Measurements from ENCODE around the gene ETDC. TPM values are rescaled to one million over a fixed set of nuclear protein-coding genes. Genes with fewer than 3 reads are reported as not detected.
"Not testable (repeated sequence)": the region's sequence is repeated elsewhere in the genome, so short reads cannot be mapped to it uniquely, and the experiment has no call there.

Gene ETDC
- total RNA-seq: not detected
- long read RNA-seq: 0 reads

DNA sequence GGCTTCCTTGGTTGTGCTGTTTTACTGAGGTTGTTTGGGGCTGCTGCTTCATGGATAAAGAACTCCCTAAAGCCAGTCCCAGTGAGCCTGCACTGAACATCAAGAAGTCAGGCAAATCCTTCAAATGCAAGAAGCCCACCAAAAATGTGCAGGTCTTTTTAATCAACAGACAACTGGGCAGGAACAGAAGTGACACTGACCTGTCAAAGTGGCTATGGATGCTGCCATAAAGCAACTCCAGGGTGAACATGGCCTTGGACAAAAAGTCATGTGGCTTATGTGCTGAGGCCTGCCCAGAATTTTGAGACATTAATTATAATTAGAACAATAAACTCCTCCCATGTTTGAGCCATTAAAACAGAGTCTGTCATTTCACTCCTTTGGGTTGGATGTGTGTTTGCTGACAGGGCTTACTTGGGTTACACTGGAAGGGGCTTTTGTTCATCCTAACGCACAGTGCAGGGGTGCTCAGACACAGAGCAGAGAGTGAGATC lies at the start of gene ETDC:
TSS of gene ETDC (plus strand) at position 51 of the 494 bp plus-strand sequence. CDS start at position 51, 0 bp downstream.
- ATAC-seq (no peak), DNase-seq (no peak)
- intact Hi-C loops (cut with DNase I, micrococcal nuclease): no loop called here

DNA sequence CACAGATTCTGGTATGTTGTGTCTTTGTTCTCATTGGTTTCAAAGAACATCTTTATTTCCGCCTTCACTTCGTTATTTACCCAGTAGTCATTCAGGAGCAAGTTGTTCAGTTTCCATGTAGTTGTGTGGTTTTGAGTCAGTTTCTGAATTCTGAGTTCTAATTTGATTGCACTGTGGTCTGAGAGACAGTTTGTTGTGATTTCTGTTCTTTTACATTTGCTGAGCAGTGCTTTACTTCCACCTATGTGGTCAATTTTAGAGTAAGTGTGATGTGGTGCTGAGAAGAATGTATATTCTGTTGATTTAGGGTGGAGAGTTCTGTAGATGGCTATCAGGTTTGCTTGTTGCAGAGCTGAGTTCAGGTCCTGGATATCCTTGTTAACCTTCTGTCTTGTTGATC lies 48.3 kb upstream of the ETDC start:
- ATAC-seq; DNase-seq; intact Hi-C loops (cut with DNase I, micrococcal nuclease): not testable (repeated sequence)

DNA sequence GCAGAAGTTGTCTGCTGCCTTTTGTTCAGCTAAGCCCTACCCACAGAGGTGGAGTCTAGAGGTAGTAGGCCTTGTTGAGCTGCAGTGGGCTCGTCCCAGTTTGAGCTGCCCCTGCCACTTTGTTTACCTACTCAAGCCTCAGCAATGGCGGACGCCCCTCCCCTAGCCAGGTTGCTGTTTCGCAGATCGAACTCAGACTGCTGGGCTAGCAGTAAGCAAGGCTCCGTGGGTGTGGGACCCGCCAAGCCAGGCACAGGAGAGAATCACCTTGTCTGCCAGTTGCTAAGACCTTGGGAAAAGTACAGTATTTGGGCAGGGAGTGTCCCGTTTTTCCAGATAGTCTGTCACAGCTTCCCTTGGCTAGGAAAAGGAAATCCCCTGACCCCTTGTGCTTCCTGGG lies 45.9 kb upstream of the ETDC start:
- DNase-seq; ATAC-seq; intact Hi-C loops (cut with DNase I, micrococcal nuclease): not testable (repeated sequence)

DNA sequence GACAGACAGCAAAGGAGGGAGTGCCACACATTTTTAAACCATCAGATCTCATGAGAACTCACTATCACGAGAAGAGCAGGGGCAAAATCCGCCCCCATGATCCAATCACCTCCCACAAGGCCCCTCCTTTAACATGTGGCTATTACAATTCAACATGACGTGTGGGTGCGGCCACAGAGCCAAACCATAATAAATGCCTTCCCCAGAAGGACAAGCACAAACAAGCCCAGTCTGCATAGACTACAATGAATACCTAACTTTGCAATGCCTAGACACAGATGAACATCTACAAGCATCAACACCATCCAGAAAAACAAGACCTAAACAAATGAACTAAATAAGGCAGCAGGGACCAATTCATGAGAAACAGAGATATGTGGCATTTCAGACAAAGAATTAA lies 45.1 kb upstream of the ETDC start:
- DNase-seq (no peak), ATAC-seq (no peak)
- intact Hi-C loops (cut with DNase I, micrococcal nuclease): no loop called here

DNA sequence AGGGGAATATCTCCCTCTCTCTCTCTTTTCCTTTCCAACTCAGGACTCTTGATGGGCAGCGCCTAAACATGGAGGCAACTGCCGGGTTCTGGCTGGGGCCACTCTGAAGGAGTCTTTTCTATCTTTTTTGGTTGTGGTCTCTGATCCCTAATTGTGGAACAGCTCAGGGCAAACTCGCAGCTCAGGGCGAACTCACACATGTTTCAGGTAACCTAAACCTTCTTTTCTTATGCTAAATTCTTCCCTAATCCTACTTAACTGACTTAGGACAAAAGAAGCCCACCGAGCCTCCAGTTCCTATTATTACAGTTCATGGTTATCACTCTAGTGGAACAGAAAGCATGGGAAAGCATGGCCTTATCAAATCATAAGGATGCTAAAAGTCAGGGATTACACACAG lies 36.1 kb upstream of the ETDC start:
- DNase-seq (no peak), ATAC-seq (no peak)
- intact Hi-C loops (cut with DNase I, micrococcal nuclease): no loop called here

DNA sequence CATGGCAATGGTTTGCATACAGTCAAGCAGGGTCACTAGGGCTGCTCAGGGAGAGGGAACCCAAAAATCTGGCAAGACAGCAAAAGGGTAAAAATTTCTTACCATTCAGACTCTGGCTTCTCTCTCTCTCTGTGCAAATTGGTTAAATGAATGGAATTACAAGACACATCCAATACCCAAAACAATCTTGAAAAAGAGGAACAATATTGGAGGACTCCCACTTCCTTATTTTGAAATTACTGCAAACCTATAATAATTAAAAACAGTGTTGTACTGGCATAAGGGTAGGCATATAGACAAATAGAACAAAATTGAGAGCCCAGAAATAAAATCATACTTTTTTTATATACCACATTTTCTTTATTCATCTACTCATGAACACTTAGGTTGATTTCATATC lies 33.3 kb upstream of the ETDC start:
- no peak for ATAC-seq
- intact Hi-C loops (cut with DNase I, micrococcal nuclease): no loop called here
- DNase-seq: no peak

DNA sequence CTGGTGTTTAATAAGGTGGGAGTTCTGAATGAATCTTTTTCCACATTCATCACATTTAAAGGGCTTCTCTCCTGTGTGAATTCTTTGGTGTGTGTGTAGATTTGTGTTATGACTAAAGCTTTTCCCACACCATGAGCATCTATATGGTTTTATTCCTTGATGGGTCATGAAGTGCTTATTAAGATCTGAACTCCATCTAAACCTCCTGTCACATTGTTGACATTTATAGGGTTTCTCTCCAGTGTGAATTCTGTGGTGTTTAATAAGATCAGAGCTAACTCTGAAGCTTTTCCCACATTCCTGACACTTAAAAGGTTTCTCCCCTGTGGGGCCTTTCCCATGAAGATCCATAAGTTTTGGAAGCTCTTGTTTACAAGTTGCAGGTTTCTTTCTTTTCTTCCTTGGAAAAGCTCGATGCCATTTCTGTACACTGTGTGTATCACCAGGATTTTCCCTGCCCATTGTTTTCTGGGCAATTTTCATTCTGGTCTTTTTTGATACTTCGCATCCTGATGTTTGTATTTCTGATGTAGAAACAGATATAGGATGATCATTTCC lies 21.9 kb upstream of the ETDC start:
- ATAC-seq (no peak), DNase-seq (no peak)
- intact Hi-C loops (cut with DNase I, micrococcal nuclease): no loop called here

DNA sequence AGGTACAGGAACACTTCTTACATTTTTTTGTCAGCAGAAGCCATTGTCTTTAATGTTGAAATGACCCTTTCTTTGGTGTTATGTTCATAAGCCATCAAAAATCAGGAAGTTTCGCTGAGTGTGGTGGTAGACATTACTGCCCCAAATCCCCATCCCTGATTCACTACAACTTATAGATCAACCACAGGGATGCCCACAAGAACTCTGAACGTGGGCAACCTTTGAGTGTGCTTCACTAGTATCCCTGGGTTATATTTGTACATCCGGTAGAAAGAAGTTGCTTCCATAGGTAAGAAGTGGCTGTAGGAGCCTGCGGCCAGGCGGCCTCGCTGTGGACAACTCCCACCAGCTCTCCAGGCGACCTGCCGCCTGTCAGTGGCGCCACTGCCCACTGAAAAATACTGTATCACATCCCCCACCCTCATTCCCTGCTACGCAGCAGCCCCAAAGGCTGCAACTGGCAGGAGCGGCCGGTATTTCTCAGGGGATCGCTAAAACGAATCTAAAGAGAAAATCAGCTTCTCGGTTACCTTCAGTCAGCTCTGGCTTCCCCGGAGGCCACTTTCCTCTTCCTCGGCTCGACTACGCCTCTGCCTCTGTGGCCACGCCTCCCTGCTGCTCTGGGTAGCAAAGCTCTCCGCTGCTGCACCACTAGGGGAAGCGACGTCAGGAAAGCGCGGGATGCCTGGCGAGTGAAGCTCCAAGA lies 13.9 kb upstream of the ETDC start:
- intact Hi-C loops (cut with DNase I, micrococcal nuclease): no loop called here
- no peak for ATAC-seq

DNA sequence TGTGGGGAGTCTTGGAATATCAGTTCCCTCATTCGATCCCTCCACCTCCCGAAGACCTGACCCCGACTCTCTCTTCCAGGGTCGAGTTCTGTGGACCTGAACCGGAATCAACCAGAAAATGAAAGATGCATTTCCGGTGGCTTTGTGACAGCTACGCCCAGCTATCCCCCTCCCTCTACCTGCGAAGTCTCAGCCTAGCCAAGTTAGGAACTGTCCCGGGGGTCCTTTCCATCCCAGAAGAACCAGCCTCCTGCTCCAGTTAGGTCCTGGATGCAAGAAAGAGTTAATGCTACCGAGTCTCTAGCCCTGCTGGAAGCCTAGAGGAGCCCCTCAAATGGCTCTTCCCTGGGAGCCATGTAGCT lies 13.4 kb upstream of the ETDC start:
- no peak for DNase-seq
- intact Hi-C loops (cut with DNase I, micrococcal nuclease): no loop called here
- no peak for ATAC-seq

More for the DNA sequence above, 13.9 kb upstream of the ETDC start:
- peak in 1 of 2 donors; percentile 39 for DNase-seq

DNA sequence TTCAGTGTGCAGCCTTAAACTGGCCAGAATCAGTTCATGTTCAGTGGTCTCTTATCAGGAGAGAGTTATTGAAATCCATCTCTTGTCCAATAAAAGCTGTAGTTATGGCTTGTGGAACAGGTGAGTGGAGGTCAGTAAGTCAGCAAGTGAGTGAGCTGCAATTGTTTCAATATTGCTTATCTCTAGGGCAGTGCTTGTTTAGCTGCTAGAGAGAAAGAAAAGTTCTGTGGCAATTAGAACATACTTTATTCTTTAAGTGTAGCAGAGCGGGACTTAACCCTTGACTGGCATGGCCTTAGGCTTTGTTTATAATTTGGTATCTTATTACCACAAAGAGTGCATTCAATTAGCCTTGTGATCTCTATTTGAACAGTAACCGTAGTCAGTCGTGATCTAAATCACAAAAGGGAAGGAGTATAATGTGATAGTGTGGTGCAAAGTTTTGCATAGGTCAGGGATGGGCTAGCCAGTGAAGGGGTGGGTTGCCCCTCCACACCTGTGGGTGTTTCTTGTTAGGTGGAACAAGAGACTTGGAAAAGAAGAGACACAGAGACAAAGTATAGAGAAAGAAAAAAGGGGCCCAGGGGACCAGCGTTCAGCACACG lies 6.9 kb upstream of the ETDC start:
- DNase-seq: no peak
- no peak for ATAC-seq
- intact Hi-C loops (cut with DNase I, micrococcal nuclease): no loop called here

DNA sequence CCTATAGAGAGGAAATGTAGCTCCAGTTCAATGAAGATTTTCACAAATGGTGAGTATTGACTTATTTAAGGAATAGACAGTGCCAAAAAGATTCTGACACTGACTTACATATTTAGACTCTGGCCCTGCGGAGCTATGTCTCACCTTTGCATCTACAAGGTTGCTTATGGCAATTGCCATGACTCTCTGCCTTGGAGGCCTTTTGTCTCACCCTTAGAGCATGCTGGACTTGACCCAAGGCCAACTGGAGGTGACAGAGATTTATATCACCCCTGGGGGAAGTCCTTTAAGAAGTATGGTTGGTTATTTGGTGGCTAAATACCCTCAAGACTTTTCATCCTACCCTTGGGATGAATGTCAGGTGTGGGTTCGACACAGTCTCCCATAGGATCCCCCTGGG lies 4.5 kb upstream of the ETDC start:
- DNase-seq: no peak
- no peak for ATAC-seq
- intact Hi-C loops (cut with DNase I, micrococcal nuclease): no loop called here

DNA sequence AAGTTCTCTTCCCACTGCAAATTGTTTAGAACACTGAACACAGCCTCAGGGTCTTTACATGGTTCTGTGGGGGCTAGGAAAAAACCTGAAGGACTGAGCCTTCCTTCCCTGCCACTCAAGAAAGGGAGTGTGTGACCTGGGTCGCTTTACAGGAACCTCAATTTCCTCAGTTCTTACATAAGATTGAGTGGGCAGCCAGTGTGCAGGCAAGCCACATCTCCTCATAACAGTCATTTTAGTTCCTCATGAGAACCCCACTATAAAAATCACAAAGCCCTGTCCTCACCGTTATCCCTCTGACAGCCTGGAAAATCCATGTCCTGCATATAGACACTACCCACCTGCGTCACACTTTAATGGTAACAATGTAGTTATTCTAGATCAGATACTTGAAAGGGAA lies 2.1 kb upstream of the ETDC start:
- intact Hi-C loops (cut with DNase I, micrococcal nuclease): no loop called here
- DNase-seq (no peak), ATAC-seq (no peak)

DNA sequence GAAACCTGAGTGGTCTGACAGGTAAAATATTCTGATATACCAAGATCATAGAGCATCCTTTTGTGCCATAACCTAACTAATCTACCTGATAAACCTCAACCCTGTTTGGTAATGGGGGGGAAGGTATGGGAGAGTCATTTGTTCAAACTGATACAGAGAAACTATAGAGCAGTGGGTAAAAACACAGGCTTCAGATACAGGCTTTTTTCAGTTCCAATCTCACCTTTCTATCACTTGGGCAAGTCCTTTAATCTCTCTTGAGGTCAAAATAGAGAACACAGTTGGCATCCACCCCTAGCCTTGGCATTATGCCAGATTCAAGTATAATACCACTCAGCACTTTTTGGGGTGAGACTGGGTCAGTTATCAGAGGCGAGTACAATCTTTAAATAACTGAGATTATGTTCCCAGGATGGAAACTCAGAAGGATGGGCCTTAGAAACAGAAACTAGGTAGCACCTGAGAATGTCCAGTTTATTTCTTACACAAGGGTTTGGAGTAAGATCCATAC lies 880 bp upstream of the ETDC start:
- no peak for ATAC-seq
- DNase-seq: no peak
- intact Hi-C loops (cut with DNase I, micrococcal nuclease): no loop called here

DNA sequence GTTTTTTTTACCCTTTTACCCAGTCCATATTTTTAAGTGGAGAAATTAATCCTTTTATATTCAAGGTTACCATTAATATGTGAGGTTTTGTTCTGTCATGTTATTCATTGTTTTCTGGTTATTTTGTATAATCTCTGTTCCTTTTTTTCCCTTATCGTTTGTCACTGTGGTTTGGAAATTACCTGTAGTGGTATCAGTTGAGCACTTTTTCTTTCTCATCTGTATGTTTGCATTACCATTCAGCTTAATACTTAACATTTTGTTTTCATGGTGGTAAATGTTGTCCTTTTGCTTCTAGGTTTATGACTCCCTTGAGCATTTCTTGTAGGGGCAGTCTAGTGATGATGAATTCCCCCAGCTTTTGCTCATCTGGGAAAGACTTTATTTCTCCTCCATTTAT lies 6.6 kb downstream of the ETDC start:
- intact Hi-C loops (cut with DNase I, micrococcal nuclease): no loop called here
- no peak for ATAC-seq
- DNase-seq: no peak

DNA sequence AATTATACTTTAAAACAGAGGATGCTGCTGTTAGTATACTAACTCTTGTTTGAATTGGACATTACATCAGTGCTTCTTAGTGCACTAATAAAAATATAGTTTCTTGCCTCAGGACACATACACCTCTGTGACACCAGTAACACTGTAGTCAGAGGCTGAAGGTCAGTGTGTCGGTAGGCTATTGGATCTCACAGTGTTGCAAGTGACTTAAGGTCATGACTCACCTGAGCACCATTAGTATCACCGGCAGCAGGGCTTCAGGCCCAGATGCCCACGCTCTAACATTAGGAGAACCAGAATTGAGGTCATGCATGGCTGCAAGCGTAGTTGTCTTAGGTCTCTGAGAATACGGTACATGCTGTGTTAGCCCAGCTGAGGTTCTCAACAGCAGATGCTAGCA lies 15.2 kb downstream of the ETDC start:
- ATAC-seq (peak; percentile 41), DNase-seq (no peak)
- intact Hi-C loops (cut with DNase I, micrococcal nuclease): no loop called here

DNA sequence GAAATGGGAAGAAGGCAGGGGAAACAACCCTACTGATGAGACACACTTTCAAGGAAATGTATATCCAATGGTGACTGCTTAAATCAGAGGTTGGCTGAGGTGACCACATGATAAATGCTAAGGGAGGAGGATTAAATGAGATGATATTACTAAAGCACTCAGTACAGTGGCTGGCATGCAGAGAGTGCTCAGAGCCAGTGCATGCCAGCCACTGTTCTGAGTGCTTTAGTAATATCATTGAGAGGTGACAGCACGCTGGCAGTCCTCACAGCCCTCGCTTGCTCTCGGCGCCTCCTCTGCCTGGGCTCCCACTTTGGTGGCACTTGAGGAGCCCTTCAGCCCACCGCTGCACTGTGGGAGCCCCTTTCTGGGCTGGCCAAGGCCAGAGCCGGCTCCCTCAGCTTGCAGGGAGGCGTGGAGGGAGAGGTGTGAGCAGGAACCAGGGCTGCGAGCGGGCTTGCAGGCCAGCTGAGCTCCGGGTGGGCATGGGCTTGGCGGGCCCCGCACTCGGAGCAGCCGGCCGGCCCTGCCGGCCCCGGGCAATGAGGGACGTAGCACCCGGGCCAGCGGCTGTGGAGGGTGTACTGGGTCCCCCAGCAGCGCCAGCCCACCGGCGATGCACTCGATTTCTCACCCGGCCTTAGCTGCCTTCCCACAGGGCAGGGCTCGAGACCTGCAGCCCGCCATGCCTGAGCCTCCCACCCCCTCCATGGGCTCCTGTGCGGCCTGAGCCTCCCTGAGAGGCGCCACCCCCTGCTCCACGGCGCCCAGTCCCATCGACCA lies 15.9 kb downstream of the ETDC start:
- ATAC-seq; DNase-seq; intact Hi-C loops (cut with DNase I, micrococcal nuclease): not testable (repeated sequence)

DNA sequence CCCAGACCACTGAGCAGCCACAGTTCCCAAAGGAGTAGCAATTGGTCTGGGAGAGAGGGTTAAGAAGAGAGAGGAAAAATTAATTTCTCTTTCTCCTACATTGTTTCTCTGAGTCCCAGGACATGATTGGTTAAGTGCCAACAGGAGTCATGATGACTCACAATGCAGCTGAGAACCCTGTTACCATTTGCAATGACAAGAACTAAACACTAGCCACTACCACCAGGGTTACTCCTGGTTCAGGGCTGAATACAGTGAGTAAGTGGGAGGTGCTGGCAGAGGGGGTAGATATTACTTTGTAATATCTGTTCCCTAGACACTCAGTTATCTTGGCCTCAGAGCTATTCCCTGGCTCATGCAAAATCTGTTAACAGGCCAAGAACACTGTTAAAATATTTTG lies 18.0 kb downstream of the ETDC start:
- ATAC-seq: no peak
- DNase-seq: no peak
- intact Hi-C loops (cut with DNase I, micrococcal nuclease): no loop called here

DNA sequence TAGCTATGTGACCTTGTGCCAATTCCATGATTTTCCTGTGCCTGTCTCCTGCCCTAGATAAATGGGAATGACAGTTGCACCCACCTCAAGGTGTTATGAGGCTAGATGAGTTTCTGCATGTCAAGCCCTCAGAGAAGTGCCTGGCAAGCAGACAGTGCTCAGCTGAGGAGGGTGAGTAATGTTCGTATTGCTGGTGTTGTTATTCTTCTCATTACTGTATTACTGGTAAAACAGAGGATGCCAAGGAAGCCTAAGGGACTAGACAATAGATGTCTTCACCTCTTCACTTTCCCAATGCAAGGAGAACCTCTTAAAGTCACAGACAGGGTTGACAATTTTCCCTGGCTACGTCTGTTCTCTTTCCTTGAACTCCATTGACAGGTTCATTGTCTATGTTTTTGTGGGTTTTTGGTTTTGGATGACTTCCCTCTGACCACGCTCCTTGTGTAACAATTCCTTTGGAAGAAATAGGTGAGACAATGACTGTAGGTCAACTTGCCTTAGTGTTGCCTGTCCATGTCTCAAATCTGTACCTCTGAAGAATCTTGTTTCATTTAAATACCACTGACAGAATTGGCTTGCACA lies 19.2 kb downstream of the ETDC start:
- no peak for ATAC-seq
- intact Hi-C loops (cut with DNase I, micrococcal nuclease): no loop called here
- DNase-seq: no peak

DNA sequence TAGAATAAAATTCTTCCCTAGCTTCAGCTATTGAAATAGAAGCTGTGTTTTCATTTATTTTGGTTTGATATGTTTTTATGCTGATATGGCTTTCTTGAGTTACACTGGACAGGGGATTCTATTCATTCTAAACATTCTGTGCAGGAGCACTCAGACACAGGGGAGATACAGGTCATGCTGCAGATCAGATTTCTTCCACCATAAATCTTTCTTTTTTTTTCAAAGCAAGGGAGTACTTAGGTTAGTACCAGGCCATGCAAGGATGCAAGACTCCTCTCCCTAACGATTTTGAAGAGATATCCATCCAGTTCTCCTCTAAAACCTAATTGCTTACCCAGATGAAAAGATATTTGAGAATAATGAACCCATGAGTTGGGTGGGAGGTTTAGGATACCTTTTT lies 21.4 kb downstream of the ETDC start:
- intact Hi-C loops (cut with DNase I, micrococcal nuclease): no loop called here
- no peak for DNase-seq
- no peak for ATAC-seq

Measured in left colon (tissue), 2 donors.